Natural killer cell (primary cell): Measurements from ENCODE around the gene SETDB1. TPM values are rescaled to one million over a fixed set of nuclear protein-coding genes. Genes with fewer than 3 reads are reported as not detected.

Source experiments
- ATAC-seq, 3 donors: fragments of 150-1000 bp in 2 of 3; fragments of 200-7000 bp in 1 of 3; cut with Tn5 transposase; 1 replicate in 1 of 3; 2 replicates in 2 of 3; pipeline ENCODE4 v1.10.0; 2021; ENCODE audit warnings: mild to moderate bottlenecking in 2 of 3, moderate library complexity in 2 of 3
- DNase-seq, 2 donors: peaks; one replicate each; pipeline versions ENCODE4 v3.0.0 to v3.0.0-alpha.2; 2013 to 2021; ENCODE audit warnings: mixed read lengths in 1 of 2
- H3K27ac ChIP-seq: one replicate; pipeline ENCODE4 v1.5.1; 2013; ENCODE audit warnings: mild to moderate bottlenecking, low read length
- H3K27me3 ChIP-seq: one replicate; pipeline ENCODE4 v1.6.1; 2013; ENCODE audit warnings: low read length; ENCODE audit not compliant: control insufficient read depth, insufficient read depth
- H3K36me3 ChIP-seq: one replicate; pipeline ENCODE4 v1.6.1; 2013; ENCODE audit warnings: low read length; ENCODE audit not compliant: control insufficient read depth, insufficient read depth
- H3K4me1 ChIP-seq: one replicate; pipeline ENCODE4 v1.6.1; 2013; ENCODE audit warnings: low read length; ENCODE audit not compliant: control insufficient read depth, insufficient read depth
- H3K4me3 ChIP-seq: one replicate; pipeline ENCODE4 v1.5.1; 2013; ENCODE audit warnings: low read length
- H3K9me3 ChIP-seq: one replicate; pipeline ENCODE4 v1.6.1; 2013; ENCODE audit warnings: low read length; ENCODE audit not compliant: control insufficient read depth, insufficient read depth
- H3K27ac Mint-ChIP-seq, 2 donors: one replicate each; pipeline ENCODE4 v1.8.0; 2022; ENCODE audit warnings: mild to moderate bottlenecking in 2 of 2, mixed read lengths in 2 of 2, moderate library complexity in 1 of 2
- H3K27me3 Mint-ChIP-seq, 2 donors: one replicate each; pipeline ENCODE4 v1.8.0; 2022; ENCODE audit warnings: low read depth in 2 of 2, mixed read lengths in 2 of 2
- H3K36me3 Mint-ChIP-seq: one replicate; pipeline ENCODE4 v1.8.0; 2022; ENCODE audit warnings: mixed read lengths
- H3K4me1 Mint-ChIP-seq, 2 donors: one replicate each; pipeline ENCODE4 v1.8.0; 2022; ENCODE audit warnings: mixed read lengths in 2 of 2
- H3K4me3 Mint-ChIP-seq: one replicate; pipeline ENCODE4 v1.8.0; 2022; ENCODE audit warnings: mild to moderate bottlenecking, moderate library complexity, mixed read lengths
- H3K9me3 Mint-ChIP-seq, 2 donors: one replicate each; pipeline ENCODE4 v1.8.0; 2022; ENCODE audit warnings: mixed read lengths in 2 of 2
- CTCF ChIP-seq: fragments of 200-600 bp; IDR thresholded peaks from one replicate; pipeline ENCODE4 v1.8.0; 2022; ENCODE audit warnings: antibody characterized with exemption
- WGBS: methylation state at CpG from one replicate; pipeline ENCODE4 v1.1.7; 2013; ENCODE audit warnings: missing lambda C conversion rate; ENCODE audit not compliant: insufficient coverage; 5-methylcytosine and 5-hydroxymethylcytosine counted together
- intact Hi-C: fragments of 100-400 bp; cut with micrococcal nuclease; formaldehyde crosslinking; loops from one replicate; pipeline ENCODE4 v1.14.2; 2022
- total RNA-seq, 4 donors: library from RNA; stranded (reverse); fragments of 120-200 nt in 1 of 4; gene quantifications; one replicate each; pipeline versions ENCODE4 v1.2.3 to v1.2.4, GENCODE V29; 2013 to 2022

Gene SETDB1
- total RNA-seq, 3 donors from 2014 or later (not counting 1 experiment from before 2014, with no cell fraction given), result 64.6 to 74.3 (median 70.5) TPM

- Histone ChIP-seq H3K4me3 (peak overlapping the region; percentile 6), H3K9me3 (no peaks in the 10 kb centered on the region), H3K4me1 (peaks cover 41% of the 10 kb centered on the region), H3K27me3 (no peaks in the 10 kb centered on the region), H3K36me3 (no peaks in the 10 kb centered on the region), H3K27ac (no peak overlapping the region)
- H3K9me3 Mint-ChIP-seq, result no peaks in the 10 kb centered on the region
- 14% methylated on average over 19 of the region's 23 CpGs for WGBS
- peak overlapping the region in 1 of 2 donors; percentile 52 for H3K27ac Mint-ChIP-seq
- H3K4me3 Mint-ChIP-seq, result peak overlapping the region; percentile 59
- H3K36me3 Mint-ChIP-seq, result no peaks in the 10 kb centered on the region
- peak; percentile 64 to 84 (median 67) for ATAC-seq
- H3K27me3 Mint-ChIP-seq, result no peaks in the 10 kb centered on the region
- peaks cover 18% of the 10 kb centered on the region in 2 donors for H3K4me1 Mint-ChIP-seq
- peak; percentile 80 to 93 for DNase-seq
- peak; percentile 100 for TF ChIP-seq CTCF
- intact Hi-C loops, result loop anchor here (2.0 to 5.0 kb wide), 2 partner anchors 17 to 178 kb away; partner anchors contain the start of gene TNFAIP8L2
Measured at GRCh38 chr1:150979092-150980056, 53.2 kb downstream of the SETDB1 start.

GRCh38 chr1:150981177-150981804 is 55.1 kb downstream of the SETDB1 start:
- Histone ChIP-seq H3K4me3 (no peak overlapping the region), H3K4me1 (peaks cover 32% of the 10 kb centered on the region), H3K36me3 (no peaks in the 10 kb centered on the region), H3K27ac (no peak overlapping the region), H3K9me3 (no peaks in the 10 kb centered on the region), H3K27me3 (no peaks in the 10 kb centered on the region)
- no peak for TF ChIP-seq CTCF
- Mint-ChIP-seq H3K4me3 (no peak overlapping the region), H3K36me3 (no peaks in the 10 kb centered on the region), H3K27me3 (no peaks in the 10 kb centered on the region), H3K4me1 (peaks cover 15% of the 10 kb centered on the region in 2 donors), H3K9me3 (no peaks in the 10 kb centered on the region), H3K27ac (no peak overlapping the region)
- intact Hi-C loops, result no loop called here
- 87% methylated on average over 6 of the region's 6 CpGs for WGBS
- ATAC-seq, result no peak
- no peak for DNase-seq

GRCh38 chr1:150981805-150982712 is 55.9 kb downstream of the SETDB1 start, which contains the start of gene ANXA9:
TSS of gene ANXA9 (plus strand) at chr1:150982292. CDS start at chr1:150983106, 814 bp downstream.
- Mint-ChIP-seq H3K9me3 (no peaks in the 10 kb centered on the region), H3K27ac (no peak within 1 kb of the TSS), H3K4me1 (peaks cover 7% of the 10 kb centered on the region in 2 donors), H3K36me3 (no peaks in the 10 kb centered on the region), H3K27me3 (no peaks in the 10 kb centered on the region), H3K4me3 (no peak within 1 kb of the TSS)
- no peak for TF ChIP-seq CTCF
- Histone ChIP-seq H3K27ac (no peak within 1 kb of the TSS), H3K27me3 (no peaks in the 10 kb centered on the region), H3K4me1 (peaks cover 25% of the 10 kb centered on the region), H3K9me3 (no peaks in the 10 kb centered on the region), H3K36me3 (no peaks in the 10 kb centered on the region), H3K4me3 (no peak within 1 kb of the TSS)
- ATAC-seq (no peak), DNase-seq (no peak)
- intact Hi-C loops, result no loop called here
- 76% methylated on average over 9 of the region's 12 CpGs for WGBS
